ENCODE results near the gene SPATA18.

Gene SPATA18

DNA sequence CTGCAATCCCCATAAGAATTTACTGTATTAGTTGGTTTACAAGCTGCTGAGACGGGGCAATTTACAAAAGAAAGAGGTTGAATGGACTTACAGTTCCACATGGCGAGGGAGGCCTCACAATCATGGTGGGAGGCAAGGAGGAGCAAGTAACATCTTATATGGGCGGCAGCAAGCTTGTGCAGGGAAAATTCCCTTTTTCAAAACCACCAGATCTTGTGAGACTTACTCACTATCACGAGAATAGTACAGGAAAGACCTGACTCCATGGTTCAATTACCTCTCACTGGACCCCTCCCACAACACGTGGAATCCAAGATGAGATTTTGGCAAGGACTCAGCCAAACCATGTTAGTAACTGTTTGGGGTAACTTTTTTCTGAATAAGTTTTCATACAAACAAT is 1.8 kb upstream of the SPATA18 start:
- H3K4me3 ChIP-seq (ENCODE audit: low read depth, low read length) = no peak overlapping the region
- no peak for TF ChIP-seq CTCF (IDR thresholded peaks at IDR 0.05; ENCODE audit: insufficient read depth, low read depth, low read length, missing control alignments)
- no peak for DNase-seq (ENCODE audit: low read depth)

- DNase-seq (ENCODE audit: low read depth) = peak; percentile 52
- TF ChIP-seq CTCF (IDR thresholded peaks at IDR 0.05; ENCODE audit: insufficient read depth, low read depth, low read length, missing control alignments) = no peak
- H3K4me3 ChIP-seq (ENCODE audit: low read depth, low read length) = peak overlapping the region; percentile 62
Measured at GRCh38 chr4:52051615-52052474, 741 bp downstream of the SPATA18 start.

DNA sequence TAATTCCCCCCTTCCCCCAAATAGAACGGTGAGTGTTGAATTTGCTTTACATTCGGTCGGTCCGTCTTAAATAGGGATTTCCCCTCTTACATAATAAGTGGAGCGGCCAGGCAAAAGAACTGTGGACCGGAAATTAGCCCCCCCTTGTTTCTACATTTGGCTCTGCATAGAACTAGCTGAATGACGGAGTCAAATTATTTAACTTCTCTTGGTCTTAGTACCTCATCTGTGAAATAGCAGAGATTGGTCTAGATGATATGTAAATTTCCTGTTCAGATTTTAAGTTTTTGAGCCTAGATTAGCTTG is 1.3 kb downstream of the SPATA18 start:
- no peak for TF ChIP-seq CTCF (IDR thresholded peaks at IDR 0.05; ENCODE audit: insufficient read depth, low read depth, low read length, missing control alignments)
- peak overlapping the region; percentile 62 for H3K4me3 ChIP-seq (ENCODE audit: low read depth, low read length)
- DNase-seq (ENCODE audit: low read depth) = peak; percentile 53

GRCh38 chr4:52054254-52054653 is 3.1 kb downstream of the SPATA18 start:
- DNase-seq (ENCODE audit: low read depth) = no peak
- no peak for TF ChIP-seq CTCF (IDR thresholded peaks at IDR 0.05; ENCODE audit: insufficient read depth, low read depth, low read length, missing control alignments)
- H3K4me3 ChIP-seq (ENCODE audit: low read depth, low read length) = no peak overlapping the region

DNA sequence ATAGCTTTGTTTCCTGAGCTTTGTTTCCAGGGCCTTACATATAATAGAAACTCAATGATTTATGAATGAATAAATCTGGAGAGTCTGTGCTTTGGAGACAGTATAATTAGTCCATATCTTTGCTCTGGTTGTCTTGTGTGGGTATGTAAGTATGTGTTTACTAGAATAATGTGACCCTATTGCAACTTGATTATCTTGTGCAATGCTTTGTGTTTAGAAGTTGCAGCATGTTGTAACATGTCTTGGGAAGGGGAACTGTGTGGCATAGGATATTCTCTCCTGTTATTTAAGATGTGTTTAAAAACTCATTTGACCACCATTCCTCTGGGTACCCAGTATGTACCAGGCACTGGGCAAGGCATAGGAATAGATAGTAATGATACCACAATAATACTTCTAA is 6.1 kb downstream of the SPATA18 start:
- TF ChIP-seq CTCF (IDR thresholded peaks at IDR 0.05; ENCODE audit: insufficient read depth, low read depth, low read length, missing control alignments) = no peak
- H3K4me3 ChIP-seq (ENCODE audit: low read depth, low read length) = no peak overlapping the region
- no peak for DNase-seq (ENCODE audit: low read depth)

GRCh38 chr4:52058275-52058674 is 7.2 kb downstream of the SPATA18 start:
- TF ChIP-seq CTCF (IDR thresholded peaks at IDR 0.05; ENCODE audit: insufficient read depth, low read depth, low read length, missing control alignments) = no peak
- DNase-seq (ENCODE audit: low read depth) = no peak
- no peak overlapping the region for H3K4me3 ChIP-seq (ENCODE audit: low read depth, low read length)

DNA sequence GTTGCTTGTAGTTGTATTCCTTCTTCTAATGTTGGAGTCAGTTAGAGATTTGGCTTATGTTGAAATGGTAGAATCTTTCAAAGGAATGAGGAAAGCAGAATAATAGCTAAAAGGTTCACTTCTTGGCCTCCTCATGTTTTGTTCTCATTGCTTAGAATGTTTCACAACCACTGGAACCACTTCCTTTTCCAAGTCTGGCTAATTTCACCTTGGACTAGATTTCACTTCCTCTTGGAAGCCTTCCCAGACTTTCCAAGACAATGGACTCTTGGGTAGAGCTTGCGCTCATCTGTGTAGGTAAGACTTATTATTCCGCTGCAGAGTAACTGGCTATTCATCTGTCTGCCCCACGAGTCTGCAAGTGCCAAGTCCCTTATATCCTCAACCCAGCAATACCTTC is 8.3 kb downstream of the SPATA18 start:
- DNase-seq (ENCODE audit: low read depth) = no peak
- H3K4me3 ChIP-seq (ENCODE audit: low read depth, low read length) = no peak overlapping the region
- TF ChIP-seq CTCF (IDR thresholded peaks at IDR 0.05; ENCODE audit: insufficient read depth, low read depth, low read length, missing control alignments) = no peak

All from GM12865 (cell line).